NCI-H1930 (cell line): ENCODE results near the gene PTPN12.
"Not testable (repeated sequence)": the region's sequence is repeated elsewhere in the genome, so short reads cannot be mapped to it uniquely, and the experiment has no call there.

ENCODE experiments used
- DNase-seq, 2 experiments: peaks; one replicate each; lab custom pipeline; 2025; lab: John Stamatoyannopoulos, UW

PTPN12 gene

DNA sequence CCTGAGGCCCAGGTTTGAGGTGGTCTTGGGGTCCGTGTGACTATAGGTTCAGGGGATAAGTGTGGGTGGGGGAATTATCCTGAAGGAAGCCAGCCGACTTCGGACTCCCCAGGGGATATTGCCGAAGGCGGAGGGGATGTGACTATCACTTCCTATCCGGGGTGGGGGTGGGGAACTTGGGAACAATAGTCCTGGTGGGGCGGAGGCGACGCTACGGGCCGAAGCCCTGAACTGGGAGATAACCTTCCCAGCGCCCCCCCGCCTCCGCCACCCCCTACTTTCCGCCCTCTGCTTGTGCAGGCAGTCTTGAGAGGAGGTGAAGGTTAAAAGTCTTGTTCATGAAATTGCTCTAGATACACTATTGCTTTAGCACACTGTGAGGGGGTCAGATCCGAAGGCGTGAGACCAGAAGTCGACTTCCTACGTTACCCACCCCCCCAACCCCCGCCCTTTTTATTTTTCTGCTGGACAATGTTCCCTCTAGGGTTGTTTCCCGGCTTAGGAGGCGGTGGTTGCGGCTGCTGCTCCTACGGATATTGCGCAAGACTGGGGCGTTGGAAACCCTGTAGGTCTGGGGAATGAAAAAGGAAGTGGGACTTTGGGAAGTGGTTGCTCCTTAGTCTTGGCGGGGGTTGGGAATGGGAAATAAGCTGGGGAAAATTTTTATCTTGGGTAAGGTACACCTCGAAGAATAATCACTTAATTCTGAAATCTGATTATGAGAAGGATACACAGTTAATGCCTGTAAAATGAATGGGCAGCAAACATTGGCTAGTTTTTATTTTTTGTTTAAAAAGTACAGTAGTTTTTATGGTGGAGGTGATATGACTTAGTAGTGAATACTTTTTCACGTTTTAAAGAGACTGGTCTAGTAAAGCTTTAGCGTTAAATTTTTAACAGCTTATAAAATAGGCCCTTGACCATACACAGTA is 1.5 kb downstream of the PTPN12 start:
- peak; percentile 40 to 46 for DNase-seq

DNA sequence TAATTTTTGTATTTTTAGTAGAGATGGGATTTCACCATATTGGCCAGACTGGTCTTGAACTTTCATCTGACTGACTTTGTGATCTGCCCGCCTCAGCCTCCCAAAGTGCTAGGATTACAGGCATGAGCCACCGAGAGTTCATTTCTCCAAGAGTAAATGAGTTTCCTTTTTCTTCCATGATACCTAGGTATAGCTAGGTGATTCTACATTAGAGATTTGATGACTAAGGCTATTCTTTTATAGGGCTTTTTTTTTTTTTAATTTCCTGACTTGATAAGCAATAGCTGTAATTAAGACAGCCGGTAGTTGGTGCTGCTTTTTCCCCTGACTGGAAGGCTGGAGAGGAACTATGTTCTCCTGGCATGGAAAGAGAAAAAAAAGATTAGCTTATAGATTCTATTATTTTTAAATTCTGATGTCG is 3.3 kb downstream of the PTPN12 start:
- DNase-seq, result no peak

DNA sequence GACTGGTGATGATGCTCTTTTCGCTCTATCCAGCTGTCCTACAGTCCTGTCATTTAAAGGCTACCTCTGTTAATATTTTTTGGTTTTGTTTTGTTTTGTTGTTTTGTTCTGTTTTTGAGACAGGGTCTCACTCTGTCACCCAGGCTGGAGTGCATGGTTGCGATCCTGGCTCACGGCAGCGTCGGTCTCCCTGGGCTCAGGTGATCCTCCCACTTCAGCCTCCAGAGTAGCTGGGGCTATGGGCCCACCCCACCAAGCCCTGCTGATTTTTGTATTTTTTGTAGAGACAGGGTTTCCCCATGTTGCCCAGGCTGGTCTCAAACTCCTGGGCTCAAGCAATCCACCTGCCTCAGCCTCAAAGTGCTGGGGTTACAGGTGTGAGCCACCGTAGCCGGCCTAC is 3.9 kb downstream of the PTPN12 start:
- DNase-seq, result not testable (repeated sequence)

DNA sequence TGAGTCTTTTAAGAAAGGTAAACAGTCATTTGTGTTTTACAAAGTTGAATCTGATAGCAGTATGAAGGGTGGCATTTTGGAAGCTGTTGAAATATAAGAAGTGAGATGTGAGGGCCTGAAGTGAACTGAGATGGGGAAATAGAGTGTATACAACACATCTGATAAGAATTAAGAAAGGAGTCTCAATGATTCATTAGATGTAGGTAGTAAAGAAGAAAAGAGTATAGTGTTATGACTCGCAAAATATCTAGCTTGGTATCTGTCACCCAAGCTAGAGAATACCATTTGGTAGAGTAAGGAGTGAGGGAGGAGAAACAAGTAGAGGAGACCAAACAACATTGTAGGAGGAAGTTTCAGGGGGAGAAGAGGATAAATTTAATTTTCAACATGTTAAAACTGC is 5.3 kb downstream of the PTPN12 start:
- DNase-seq, result no peak

DNA sequence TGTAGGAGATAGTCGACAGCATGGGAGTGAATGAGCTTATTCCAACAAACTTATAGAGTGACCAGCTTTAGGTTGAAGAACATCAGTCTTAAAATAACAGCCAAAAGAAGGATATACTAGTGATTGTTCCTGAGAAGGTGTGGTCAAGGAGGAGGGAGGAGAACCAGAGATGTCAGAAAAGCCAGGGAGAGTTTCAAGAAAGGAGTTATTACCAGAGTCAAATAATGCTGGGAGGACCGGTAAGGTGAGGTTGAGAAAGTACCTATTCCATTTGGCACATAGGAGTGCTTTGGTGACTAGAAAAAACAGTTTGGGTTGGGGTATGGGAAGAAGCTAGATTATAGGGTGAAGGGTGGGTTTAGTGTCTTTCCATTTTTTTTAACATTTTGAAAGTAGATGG is 5.8 kb downstream of the PTPN12 start:
- no peak for DNase-seq

DNA sequence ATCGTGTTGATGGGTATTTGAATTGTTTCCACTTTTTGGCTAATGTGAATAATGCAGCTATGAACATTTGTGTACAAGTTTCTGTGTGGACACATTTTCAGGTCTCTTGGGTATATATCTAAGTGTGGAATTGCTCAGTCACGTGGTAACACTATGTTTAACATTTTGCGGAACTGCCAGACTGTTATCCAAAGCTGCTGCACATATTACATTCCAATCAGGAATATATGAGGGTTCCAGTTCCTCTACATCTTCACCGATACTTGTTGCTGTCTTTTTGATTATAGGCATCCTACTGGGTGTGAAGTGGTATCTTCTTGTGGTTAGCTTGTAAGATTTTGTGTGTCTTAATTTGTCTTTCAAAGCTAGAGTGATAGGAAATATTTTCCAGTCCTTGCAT is 6.8 kb downstream of the PTPN12 start:
- DNase-seq, result no peak

DNA sequence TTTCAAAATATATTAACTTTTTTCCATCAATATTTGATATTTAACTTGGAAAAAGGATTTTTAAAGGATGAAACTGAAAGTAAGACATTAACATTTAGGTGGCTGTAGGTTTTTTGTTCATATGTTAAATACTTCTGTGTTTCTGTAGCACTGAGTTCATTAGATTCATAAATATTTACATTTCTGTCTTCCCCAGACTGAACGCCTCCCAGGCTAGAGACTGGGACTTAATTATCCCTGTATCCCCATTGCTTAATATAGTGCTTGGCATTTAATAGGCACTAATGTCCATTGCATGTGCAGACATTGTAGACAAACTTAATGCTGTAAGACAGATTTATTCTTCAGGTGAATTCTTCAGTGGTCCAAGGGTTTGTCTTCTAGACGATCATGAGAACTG is 7.4 kb downstream of the PTPN12 start:
- no peak for DNase-seq

DNA sequence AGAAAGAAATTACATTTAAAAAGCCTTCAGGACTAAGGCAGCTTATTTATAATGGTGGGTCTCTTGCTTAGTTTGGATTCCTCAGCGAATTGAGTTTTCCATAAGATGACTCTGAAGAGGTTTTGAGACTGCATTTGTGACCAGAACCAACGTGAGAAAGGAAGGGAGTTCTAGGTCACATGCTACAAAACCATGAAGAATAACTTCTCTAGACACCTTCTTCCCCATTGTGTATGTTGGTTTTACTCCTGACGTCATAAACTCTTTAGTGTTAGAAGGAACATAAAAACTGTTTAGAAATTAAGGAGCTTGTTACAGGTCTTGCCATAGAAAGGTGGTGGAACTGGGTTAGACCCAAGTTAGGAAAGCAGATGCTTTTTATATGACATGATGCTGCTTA is 11.1 kb downstream of the PTPN12 start:
- no peak for DNase-seq

DNA sequence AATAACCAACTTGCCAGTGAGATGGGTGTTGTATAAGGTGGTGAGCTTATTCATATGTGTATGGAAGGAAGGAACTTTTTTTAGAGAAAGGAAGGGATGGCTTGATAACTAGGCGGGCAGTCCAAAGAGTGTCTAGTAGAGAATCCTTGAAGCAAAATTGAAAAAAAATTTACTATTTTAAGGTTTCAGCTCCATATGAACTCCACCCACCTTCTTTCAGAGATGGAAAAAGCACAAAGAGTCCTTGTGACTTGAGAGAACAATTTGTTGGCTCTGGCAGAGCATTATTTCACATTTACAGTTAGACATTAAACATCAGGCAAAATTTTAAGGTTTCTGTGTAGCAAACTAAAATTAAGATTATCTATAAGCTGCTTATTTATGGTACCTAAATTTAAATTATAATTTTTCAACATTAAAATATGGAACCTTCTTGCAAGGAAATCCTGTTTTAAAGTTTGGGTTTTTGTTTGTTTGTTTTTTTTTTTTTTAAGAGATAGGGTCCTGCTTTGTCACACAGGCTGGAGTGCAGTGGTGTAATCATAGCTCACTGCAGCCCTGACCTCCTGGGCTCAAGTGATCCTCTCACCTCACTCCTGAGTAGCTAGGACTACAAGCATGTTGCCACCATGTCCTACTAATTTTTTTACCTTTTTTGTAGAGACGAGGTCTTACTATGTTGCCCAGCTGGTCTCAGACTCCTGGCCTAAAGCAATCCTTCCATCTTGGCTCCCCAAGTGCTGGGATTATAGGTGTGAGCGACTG is 12.2 kb downstream of the PTPN12 start:
- no peak for DNase-seq

DNA sequence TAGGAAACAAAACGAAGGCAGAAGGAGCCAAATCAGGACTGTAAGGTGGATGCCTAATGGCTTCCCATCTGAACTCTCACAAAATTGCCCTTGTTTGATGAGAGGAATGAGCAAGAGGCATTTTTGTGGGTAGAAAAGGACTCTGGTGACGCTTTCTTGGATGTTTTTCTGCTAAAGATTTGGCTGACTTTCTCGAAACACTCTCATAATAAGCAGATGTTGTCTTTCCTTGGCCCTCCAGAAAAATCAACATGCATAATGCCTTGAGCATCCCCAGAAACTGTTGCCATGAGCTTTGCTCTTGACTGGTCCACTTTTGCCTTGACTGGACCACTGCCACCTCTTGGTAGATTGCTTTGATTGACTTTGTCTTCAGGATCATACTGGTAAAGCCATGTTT is 13.5 kb downstream of the PTPN12 start:
- no peak for DNase-seq

DNA sequence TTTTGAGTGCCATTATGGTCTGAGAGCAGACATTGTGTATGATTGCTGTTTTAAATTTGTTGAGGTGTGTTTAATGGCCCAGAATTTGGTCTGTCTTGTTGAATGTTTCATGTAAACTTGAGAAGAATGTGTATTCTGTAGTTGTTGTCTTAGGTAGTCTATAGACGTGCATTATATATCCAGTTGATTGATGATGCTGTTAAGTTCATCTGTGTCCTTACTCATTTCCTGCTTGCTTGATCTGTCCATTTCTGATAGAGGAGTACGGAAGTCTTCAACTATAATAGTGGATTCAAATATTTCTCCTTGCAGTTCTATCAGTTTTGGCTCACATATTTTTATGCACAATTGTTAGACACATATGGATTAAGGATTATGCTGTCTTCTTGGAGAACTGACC is 16.0 kb downstream of the PTPN12 start:
- DNase-seq, result no peak

DNA sequence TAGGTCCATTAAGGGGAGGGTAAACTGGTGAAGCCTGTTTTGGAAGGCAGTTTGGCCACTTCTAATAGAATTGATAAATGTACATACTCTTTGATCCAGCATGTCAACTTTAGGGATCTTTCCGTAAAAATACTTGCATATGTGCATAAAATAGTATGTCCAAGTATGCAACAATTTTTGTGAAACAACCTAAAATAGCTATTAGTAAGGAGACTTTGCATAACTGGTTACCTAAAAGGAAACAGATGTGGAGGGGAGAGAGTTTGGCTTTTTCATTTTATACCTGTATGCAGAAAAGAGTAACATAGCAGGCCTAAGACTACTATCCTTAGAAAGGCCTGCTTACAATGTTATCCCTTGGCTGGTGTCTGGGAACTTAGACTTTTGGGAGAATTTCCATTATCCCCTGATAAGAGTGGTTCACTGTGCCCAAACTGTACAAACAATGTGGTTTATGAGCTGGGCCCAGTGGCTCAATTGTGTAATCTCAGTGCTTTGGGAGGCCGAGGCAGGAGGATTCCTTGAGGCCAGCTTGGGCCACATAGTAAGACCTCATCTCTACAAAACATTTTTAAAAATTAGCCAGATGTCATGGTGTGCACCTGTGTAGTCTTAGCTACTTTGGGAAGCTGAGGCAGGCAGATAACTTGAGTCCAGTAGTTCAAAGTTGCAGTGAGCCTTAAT is 21.3 kb downstream of the PTPN12 start:
- DNase-seq, result no peak

DNA sequence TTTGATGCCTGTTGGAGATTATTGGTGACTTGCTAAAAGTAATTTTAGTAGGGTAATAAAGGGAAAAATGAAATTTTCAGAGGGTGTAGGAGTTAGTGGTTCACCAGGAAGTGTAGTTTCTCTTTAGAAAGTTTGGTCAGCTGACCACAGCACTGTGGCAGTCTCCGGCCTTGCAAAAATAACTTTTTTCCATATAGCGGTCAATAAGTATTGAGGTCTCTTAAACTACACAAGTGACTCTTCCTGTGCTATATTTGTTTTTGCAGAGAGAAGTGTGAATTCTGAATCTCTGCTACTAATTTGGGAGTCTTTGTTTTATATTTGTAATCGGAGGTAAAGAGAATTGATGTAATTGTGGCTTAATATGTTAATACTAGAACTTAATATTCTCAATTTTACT is 24.3 kb downstream of the PTPN12 start:
- no peak for DNase-seq

DNA sequence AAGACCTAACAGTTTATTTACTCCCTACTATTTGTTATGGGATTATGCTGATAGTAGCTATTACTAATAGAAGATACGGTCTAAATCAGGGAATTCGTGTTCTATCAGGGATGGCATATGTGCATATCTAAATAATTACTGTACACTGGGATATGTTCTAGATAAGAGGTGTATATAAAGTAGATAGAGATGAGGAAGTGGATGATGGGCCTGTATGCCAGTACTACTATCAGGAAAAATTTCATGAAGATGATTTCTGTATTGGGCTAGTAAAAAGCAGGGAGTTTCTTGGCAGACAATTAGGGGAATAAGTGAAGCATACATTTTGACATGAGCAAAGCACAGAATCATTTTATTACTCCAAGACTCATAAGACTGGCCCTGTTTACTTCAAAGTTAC is 26.2 kb downstream of the PTPN12 start:
- DNase-seq, result no peak

DNA sequence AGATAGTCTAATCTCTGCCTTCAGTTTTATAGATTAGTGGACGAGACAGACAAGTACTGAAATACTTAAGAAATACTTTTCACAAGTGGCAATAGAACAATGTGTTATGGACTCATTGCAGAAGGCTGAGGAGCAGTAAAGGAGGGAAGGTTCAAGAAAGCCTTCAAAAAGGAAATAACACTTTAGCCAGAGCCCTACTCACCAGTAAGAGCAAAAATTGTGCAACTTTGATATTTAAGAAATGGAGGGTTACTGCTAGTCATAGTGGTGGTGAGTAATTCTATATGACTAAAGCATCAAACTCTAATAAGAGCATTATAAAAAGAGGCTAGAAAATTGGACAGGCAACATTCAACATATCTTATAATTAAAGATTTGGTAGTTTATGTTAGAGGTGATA is 28.8 kb downstream of the PTPN12 start:
- DNase-seq, result no peak

DNA sequence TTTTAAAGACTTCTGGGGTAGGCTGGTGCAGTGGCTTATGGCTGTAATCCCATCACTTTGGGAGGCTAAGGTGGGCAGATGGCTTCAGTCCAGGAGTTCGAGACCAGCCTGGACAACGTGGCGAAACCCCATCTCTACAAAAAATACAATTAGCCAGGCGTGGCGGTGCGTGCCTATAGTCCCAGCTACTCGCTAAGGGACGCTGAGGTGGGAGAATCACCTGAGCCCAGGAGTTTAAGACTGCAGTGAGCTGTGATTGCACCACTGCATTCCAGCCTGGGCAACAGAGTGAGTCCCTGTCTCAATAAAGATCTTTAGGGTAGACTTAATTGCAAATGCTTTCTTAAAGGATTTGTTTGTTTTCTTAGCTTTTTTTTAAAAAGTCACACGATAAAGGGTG is 29.3 kb downstream of the PTPN12 start:
- no peak for DNase-seq

DNA sequence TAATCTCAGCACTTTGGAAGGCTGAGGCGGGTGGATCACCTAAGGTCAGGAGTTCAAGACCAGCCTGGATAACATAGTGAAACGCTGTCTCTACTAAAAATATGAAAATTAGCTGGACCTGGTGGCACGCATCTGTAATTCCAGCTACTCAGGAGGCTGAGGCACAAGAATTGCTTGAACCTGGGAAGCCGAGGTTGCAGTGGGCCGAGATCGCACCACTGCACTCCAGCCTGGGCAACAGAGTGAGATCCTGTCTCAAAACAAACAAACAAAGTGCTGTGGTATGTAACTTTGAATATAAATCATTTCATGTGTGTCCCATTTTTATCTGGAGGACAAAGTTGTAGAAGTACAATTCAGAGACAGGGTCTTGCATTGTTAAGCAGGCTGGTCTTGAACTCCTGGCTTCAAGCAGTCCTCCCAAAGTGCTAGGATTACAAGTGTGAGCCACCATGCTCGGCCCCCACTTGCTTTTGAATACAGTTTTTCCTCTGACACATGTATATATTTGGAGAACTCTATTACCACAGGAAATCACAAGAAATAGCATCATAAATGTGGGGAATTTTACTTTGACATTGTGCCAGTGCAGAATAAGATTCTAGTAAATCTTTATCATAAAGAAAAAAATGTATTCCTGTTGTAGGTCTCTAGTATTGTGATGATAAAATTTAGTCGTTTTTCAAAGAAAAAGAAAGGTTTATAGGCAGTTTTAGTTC is 32.6 kb downstream of the PTPN12 start:
- DNase-seq, result no peak

DNA sequence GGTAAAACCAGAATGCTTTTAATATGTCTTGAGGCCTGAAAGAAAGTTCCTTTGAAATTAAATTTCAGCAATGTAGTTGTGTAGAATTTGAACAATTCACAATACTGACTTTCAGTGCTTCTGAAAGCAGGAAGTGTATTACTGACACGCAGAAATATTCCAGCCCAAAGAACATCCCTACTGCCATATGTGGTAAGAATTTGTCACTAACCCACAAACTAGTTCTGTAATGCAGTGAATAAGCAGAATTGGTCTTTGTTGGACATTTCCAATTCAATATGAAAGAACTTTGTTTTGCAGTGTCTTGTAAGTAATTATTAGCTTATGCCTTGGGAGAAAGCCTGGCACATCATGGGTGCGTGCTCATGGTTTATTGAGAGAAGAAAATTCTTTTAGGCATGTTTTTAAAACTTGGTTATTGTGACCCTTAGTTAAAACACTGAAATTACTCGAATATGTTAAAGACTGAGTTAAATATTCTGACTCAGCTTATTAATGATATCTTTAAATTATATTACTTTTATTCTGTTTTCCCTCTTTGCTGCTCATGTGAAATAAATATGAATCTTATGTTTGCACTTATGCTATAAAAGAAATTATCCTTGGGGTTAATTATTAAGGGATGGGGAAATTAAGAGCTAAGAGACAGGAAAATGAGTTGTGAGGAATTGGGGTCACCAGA is 33.4 kb downstream of the PTPN12 start:
- no peak for DNase-seq

DNA sequence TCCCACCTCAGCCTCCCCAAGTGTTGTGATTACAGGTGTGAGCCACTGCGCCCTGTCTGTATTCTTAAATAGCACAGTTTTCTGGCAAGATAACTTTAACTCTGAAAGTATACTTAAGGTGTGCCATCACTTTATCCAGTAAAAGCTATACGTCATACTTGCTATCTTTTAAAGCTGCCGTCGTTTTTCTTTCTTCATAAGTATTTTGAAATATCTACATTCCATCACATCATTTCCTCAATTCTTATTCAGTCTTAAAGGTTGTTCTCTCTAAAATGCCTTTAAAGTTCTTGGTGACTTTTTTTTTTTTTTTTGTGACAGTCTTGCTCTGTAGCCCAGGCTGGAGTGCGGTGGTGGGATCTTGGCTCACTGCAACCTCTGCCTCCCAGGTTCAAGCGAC is 34.7 kb downstream of the PTPN12 start:
- DNase-seq, result no peak

DNA sequence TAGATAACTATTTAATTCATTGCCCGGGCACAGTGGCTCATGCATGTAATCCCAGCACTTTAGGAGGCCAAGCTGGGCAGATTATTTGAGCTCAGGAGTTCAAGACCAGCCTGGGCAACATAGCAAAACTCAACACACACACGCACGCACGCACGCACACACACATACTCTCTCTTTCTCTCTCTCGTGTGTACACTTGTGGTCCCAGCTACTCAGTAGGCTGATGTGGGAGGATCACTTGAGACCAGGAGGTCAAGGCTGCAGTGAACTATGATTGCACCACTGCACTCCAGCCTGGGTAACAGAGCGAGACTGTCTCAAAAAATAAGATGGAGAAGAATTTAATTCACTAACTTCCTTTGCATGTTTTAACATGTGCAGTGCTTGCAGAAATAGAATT is 38.1 kb downstream of the PTPN12 start:
- DNase-seq, result no peak

DNA sequence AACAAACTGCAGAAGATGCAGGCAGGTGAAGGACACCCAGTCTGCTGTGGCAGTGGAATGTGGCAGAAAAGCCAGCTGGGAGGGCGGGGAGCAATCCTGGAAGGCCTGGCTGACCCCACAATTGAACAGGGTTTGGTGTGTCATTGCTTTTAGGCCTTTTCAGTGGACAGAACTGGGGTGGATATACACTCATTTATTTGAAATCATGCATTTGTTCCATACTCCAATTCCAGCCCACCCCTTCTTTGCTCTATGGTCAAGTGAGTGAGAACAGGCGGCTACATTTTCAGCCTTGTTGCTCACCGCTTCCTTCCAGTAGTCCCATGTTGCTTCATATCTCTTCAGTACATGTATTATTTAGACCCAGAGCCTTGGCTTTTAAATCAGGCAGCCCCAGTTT is 39.8 kb downstream of the PTPN12 start:
- no peak for DNase-seq

DNA sequence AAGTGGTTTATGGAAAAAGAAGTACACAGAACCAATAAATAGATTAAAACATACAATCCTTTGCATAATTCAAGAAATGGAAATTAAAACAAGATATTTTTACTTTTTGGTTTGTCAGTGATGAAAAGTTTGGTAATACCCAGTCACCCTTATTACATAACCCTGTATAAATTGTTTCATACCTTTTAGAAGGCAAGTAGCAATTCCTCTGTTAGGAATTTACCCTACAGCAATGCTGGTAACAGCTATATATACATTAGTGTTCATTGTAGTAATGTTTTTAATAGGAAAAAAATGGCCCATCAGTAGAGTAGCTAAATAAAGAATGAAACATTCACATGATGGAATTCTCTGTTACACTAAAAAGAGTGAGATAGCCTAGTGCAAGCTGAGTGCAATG is 42.7 kb downstream of the PTPN12 start:
- DNase-seq, result no peak
